Liver (tissue), 9 donors: ENCODE data around the gene TTC28. TPM values are rescaled to one million over a fixed set of nuclear protein-coding genes. Genes with fewer than 3 reads are reported as not detected.

Experiments used
- DNase-seq: peaks from one replicate; pipeline ENCODE4 v3.0.0-alpha.2; 2017; ENCODE audit warnings: low spot score
- H3K27ac ChIP-seq, 2 donors: one replicate each; pipeline ENCODE4 v1.7.0; 2013; ENCODE audit warnings: inconsistent platforms in 2 of 2, low read length in 2 of 2, control low read depth in 1 of 2, low read depth in 1 of 2, mild to moderate bottlenecking in 1 of 2
- H3K27me3 ChIP-seq, 4 donors: one replicate each; pipeline versions ENCODE4 v1.6.1 to v1.7.0; 2013; ENCODE audit warnings: low read length in 3 of 4, inconsistent platforms in 1 of 4, mild to moderate bottlenecking in 1 of 4, moderate library complexity in 1 of 4; ENCODE audit not compliant: control insufficient read depth in 4 of 4, insufficient read depth in 4 of 4
- H3K36me3 ChIP-seq, 4 donors: one replicate each; pipeline versions ENCODE4 v1.6.1 to v1.7.0; 2013; ENCODE audit warnings: low read length in 3 of 4, mild to moderate bottlenecking in 3 of 4, low read depth in 1 of 4, moderate library complexity in 1 of 4; ENCODE audit not compliant: control insufficient read depth in 4 of 4, insufficient read depth in 3 of 4
- H3K4me1 ChIP-seq, 4 donors: one replicate each; pipeline versions ENCODE4 v1.6.1 to v1.7.0; 2013; ENCODE audit warnings: low read length in 3 of 4, mild to moderate bottlenecking in 3 of 4, moderate library complexity in 1 of 4; ENCODE audit not compliant: control insufficient read depth in 4 of 4, insufficient read depth in 4 of 4
- H3K4me3 ChIP-seq, 3 donors: one replicate each; pipeline versions ENCODE4 v1.6.1 to v1.7.0; 2013; ENCODE audit warnings: low read length in 3 of 3, control low read depth in 1 of 3, low read depth in 1 of 3, mild to moderate bottlenecking in 1 of 3
- H3K9ac ChIP-seq, 2 donors: one replicate each; pipeline ENCODE4 v1.7.0; 2013; ENCODE audit warnings: low read length in 2 of 2, mild to moderate bottlenecking in 2 of 2, moderate library complexity in 2 of 2, control low read depth in 1 of 2, low read depth in 1 of 2
- H3K9me3 ChIP-seq, 4 donors: one replicate each; pipeline versions ENCODE4 v1.6.1 to v1.7.0; 2013; ENCODE audit warnings: low read length in 3 of 4; ENCODE audit not compliant: control insufficient read depth in 4 of 4
- ATF3 ChIP-seq: IDR thresholded peaks from 2 replicates; pipeline ENCODE4 v1.6.1; 2016; ENCODE audit warnings: antibody characterized with exemption
- CTCF ChIP-seq: fragments of 150-350 bp; IDR thresholded peaks from 2 replicates; pipeline ENCODE4 v1.5.1; 2017; ENCODE audit warnings: improper control_type of control experiment, low read depth, low read length; ENCODE audit not compliant: missing input control
- EGR1 ChIP-seq, 2 donors: IDR thresholded peaks; 2 replicates each; pipeline ENCODE4 v1.6.1; 2016 to 2018; ENCODE audit warnings: antibody characterized with exemption in 2 of 2, low read depth in 2 of 2
- FOXA1 ChIP-seq: IDR thresholded peaks from 2 replicates; pipeline ENCODE4 v1.6.1; 2016; ENCODE audit warnings: antibody characterized with exemption
- FOXA2 ChIP-seq: IDR thresholded peaks from 2 replicates; pipeline ENCODE4 v1.6.1; 2016; ENCODE audit warnings: antibody characterized with exemption
- GABPA ChIP-seq, 2 donors: IDR thresholded peaks in 1 of 2; conservative IDR thresholded peaks in 1 of 2; 2 replicates each; pipeline ENCODE4 v1.6.1; 2016; ENCODE audit warnings: antibody characterized with exemption in 2 of 2, mild to moderate bottlenecking in 1 of 2, moderate library complexity in 1 of 2
- HNF4A ChIP-seq, 2 donors: conservative IDR thresholded peaks; 2 replicates each; pipeline ENCODE4 v1.6.1; 2016; ENCODE audit warnings: antibody characterized with exemption in 2 of 2, mild to moderate bottlenecking in 2 of 2
- HNF4G ChIP-seq: IDR thresholded peaks from 2 replicates; pipeline ENCODE4 v1.6.1; 2016; ENCODE audit warnings: antibody characterized with exemption
- JUND ChIP-seq, 2 donors: IDR thresholded peaks; 2 replicates each; pipeline ENCODE4 v1.6.1; 2016; ENCODE audit warnings: antibody characterized with exemption in 2 of 2
- MAX ChIP-seq: IDR thresholded peaks from 2 replicates; pipeline ENCODE4 v1.6.1; 2016; ENCODE audit warnings: antibody characterized with exemption
- NR2F2 ChIP-seq: IDR thresholded peaks from 2 replicates; pipeline ENCODE4 v1.6.1; 2016; ENCODE audit warnings: antibody characterized with exemption
- RAD21 ChIP-seq, 2 donors: IDR thresholded peaks; 2 replicates each; pipeline ENCODE4 v1.6.1; 2016; ENCODE audit warnings: antibody characterized with exemption in 2 of 2, mild to moderate bottlenecking in 2 of 2
- REST ChIP-seq: IDR thresholded peaks from 2 replicates; pipeline ENCODE4 v1.6.1; 2016; ENCODE audit warnings: antibody characterized with exemption, mild to moderate bottlenecking
- RXRA ChIP-seq, 2 donors: IDR thresholded peaks; 2 replicates each; pipeline ENCODE4 v1.6.1; 2017 to 2018; ENCODE audit warnings: antibody characterized with exemption in 2 of 2, mild to moderate bottlenecking in 1 of 2
- SP1 ChIP-seq: IDR thresholded peaks from 2 replicates; pipeline ENCODE4 v1.6.1; 2018; ENCODE audit warnings: antibody characterized with exemption, mild to moderate bottlenecking
- TAF1 ChIP-seq: conservative IDR thresholded peaks from 2 replicates; pipeline ENCODE4 v1.6.1; 2016; ENCODE audit warnings: antibody characterized with exemption, mild to moderate bottlenecking
- YY1 ChIP-seq: IDR thresholded peaks from 2 replicates; pipeline ENCODE4 v1.6.1; 2016; ENCODE audit warnings: antibody characterized with exemption, mild to moderate bottlenecking
- ZBTB33 ChIP-seq: IDR thresholded peaks from 2 replicates; pipeline ENCODE4 v1.6.1; 2016; ENCODE audit warnings: antibody characterized with exemption
- WGBS: extraction: QIAGEN DNeasy Blood & Tissue Kit; methylation state at CpG from one replicate; pipeline ENCODE4 v1.1.7; 2013; 5-methylcytosine and 5-hydroxymethylcytosine counted together
- polyA plus RNA-seq, 2 donors: library from polyadenylated mRNA; stranded (reverse) in 1 of 2; unstranded in 1 of 2; fragments of 200-250 nt in 1 of 2; fragments of >200 nt in 1 of 2; fragmentation: Nextera tagmentation in 1 of 2; extraction: Ambion mirVana in 1 of 2; gene quantifications; one replicate each; pipeline versions ENCODE4 v1.2.1 to v1.2.3, GENCODE V29; 2013 to 2015
- total RNA-seq, 2 donors: library from RNA; depleted of rRNA; stranded (reverse); fragments of >200 nt; gene quantifications; one replicate each; pipeline ENCODE4 v1.2.3, GENCODE V29; 2014
- donor health status: healthy.
- donor health status: healthy.
- donor health status: healthy.
- donor health status: healthy.
- donor health status: healthy.

The TTC28 gene
- total and polyA plus RNA-seq, 4 donors, result 4.2 to 19.4 (median 5.9) TPM

DNA sequence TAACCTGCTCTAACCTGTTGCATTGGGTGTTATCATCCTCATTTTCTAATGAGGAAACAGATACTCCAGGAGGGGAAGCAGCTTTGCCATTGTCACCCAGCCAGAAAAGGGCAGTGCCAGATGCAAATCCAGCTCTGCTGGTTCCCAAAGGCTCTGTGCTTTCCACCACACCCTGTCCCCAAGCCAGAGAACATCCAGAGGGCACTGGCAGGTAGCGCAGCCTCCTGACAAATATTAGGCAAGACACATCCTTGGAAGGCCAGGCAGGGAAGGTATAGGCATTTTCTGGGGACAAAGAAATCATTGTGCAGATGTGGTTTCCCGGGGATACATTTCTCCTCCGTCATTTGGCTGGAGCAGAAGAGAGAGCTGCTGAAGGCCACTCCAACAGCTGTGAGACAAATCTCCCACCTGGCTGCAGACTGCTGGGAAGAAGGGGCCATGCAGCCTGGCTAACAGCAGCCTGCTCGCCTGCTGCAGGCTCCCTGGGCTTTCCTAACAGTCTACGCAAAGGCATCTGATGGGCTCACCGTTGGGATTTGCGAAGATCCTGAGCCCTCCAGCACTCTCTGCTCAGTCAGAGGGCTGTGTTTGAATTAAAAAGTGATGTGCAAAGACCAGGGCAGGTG is 666.7 kb downstream of the TTC28 start:
- no peaks in the 10 kb centered on the region for H3K27me3 ChIP-seq
- no peak overlapping the region for H3K27ac ChIP-seq
- no peak for DNase-seq
- H3K9me3 ChIP-seq, result no peaks in the 10 kb centered on the region
- H3K9ac ChIP-seq, result no peak overlapping the region
- H3K36me3 ChIP-seq, result peaks cover 0 to 2% (median 0%) of the 10 kb centered on the region in 4 donors
- no peak overlapping the region for H3K4me3 ChIP-seq
- H3K4me1 ChIP-seq, result no peaks in the 10 kb centered on the region
- TF ChIP-seq JUND (IDR thresholded peaks at IDR 0.05) (no peak), ATF3 (no peak), EGR1 (IDR thresholded peaks at IDR 0.05; ENCODE audit: low read depth in 2 of 2) (no peak), MAX (no peak), YY1 (no peak), FOXA1 (no peak), GABPA (IDR thresholded peaks at IDR 0.05 in 1 of 2, conservative IDR thresholded peaks at IDR 0.05 in 1 of 2) (no peak), FOXA2 (no peak), TAF1 (no peak), NR2F2 (no peak), RAD21 (IDR thresholded peaks at IDR 0.05) (no peak), REST (no peak), CTCF (no peak), RXRA (IDR thresholded peaks at IDR 0.05) (no peak), ZBTB33 (no peak), HNF4A (conservative IDR thresholded peaks at IDR 0.05) (no peak), SP1 (no peak), HNF4G (no peak)
- 93% methylated on average over 7 of the region's 7 CpGs for WGBS
